OCI-M2 (cell line): Measurements from ENCODE around the gene RLBP1.
"Not testable (repeated sequence)": the region's sequence is repeated elsewhere in the genome, so short reads cannot be mapped to it uniquely, and the experiment has no call there.

Experiments
- DNase-seq: peaks from one replicate; lab custom pipeline; 2025; ENCODE audit not compliant: unreplicated experiment; lab: John Stamatoyannopoulos, UW

RLBP1 gene

DNA sequence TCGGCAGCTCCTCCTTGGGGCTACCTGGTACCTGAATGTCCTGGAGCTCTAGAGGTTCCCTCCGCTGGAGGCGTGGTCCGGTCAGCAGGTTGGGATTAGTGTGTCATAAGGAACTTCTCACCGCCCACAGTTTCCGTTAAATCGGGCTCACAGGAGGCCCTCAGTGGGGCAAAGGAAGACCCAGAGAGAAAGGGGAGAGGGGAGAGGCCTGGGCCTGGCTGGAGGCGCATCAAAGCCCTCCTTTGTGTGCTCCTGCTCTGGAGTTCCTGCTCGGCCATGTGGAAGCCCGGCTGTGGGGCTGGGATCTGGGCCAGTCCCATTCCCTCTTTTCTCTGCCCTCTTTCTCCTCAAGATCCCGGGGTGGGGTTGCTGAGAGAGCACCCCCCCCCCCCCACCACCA is at the start of gene RLBP1:
Gene RLBP1, minus strand, starts transcription at position 37 of the 400 bp plus-strand sequence. CDS start 2,604 bp downstream, outside the sequence.
- DNase-seq: no peak

DNA sequence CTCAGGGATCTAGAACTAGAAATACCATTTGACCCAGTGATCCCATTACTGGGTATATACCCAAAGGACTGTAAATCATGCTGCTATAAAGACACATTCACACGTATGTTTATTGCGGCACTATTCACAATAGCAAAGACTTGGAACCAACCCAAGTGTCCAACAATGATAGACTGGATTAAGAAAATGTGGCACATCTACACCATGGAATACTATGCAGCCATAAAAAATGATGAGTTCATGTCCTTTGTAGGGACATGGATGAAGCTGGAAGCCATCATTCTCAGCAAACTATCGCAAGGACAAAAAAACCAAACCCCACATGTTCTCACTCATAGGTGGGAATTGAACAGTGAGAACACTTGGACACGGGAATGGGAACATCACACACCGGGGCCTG is 28.8 kb upstream of the RLBP1 start:
- not testable (repeated sequence) for DNase-seq

DNA sequence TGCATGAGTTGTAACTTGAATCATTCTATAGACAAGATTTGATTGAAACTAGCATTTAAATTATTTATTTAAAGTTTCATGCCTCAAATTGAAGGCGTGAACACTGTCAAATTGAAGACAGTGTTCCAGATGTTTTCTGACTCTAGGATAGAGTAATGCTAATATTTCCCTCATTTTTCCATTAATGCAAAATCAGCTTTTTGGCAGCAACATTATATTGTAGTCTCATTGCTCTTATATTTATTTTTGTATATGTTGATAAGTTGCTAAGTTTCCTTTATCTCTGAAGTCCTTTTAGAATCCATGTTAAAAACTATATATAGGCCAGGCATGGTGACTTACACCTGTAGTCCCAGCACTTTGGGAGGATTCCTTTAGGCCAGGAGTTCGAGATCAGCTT is 27.2 kb upstream of the RLBP1 start:
- no peak for DNase-seq

DNA sequence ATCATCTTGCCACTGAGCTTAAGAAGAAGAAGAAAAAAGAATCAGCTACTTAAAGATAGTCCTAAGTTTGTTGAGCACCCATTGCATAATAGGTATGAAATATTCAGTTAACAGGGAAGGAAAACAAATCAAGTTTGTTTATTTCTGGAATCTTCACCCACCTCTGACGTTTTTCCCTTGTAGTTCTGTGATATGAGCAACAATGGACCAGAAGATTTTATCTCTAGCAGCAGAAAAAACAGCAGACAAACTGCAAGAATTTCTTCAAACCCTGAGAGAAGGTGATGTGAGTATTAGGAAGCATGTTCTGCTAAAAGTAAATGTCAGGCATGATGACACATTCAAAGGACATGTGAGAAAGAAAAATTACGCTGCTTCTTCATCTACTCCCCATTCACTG is 26.1 kb upstream of the RLBP1 start:
- DNase-seq: no peak

DNA sequence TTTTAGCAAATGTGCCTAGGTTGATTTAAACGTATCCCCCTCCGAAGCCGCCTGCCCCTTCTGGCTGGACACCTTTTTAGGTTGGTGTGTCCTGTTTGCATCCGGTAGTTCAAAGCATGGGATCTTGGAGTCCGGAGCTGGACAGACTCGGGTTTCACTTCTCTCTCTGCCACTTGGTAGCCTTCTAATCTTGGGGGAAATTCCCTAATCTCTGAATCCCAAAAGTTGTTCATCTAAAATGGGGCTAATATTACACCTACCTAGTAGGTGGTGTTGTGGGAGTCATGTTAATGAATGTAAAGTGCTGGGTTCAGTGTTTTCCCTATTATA is 23.2 kb upstream of the RLBP1 start:
- no peak for DNase-seq

DNA sequence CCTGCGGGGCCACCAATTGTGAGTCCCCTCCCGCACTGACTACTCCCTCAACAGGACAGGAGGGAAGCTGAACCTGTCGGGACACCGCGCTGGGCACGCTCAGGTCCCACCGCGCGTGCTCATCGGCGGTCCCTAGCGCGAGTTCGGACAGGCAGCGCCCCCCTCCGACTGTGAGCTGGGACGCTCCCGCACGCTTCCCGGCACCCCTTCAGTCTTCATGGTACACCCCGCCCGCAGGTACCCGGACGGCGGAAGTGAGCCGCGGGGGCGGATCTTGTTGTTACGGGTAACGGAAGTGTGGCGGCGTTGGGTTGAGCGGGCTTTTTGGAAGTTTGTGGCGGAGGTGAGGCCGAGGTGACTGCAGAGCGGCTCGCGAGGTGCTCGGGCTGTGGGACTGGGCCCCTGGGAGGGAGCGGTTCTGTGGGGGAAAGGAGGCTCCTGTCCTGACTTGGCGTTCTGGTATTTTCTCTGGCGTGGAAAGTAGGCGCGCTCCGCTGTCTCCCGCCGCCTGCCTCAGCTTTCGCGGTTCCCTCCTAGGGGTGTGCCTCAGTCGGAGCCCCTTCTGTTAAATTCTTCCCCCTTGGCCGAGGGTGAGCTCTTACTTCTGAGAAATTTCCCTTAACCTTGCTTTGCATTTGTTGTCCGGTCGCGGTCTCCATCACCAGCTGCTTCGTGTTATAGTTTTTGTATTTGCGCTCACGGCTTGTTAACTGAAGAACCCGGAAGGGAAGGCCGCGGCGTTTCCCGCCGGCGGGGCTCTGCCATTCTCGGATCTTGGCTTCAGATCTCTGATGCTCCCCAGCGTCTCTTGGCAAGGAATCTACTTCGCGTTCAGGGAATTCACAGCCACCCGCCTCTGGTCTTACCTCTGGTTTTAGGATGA is 22.6 kb upstream of the RLBP1 start, which contains the start of gene FANCI:
Gene FANCI, plus strand, starts transcription at position 289 of the 883 bp plus-strand sequence. CDS start 3,669 bp downstream, outside the sequence.
- DNase-seq: peak; percentile 67

DNA sequence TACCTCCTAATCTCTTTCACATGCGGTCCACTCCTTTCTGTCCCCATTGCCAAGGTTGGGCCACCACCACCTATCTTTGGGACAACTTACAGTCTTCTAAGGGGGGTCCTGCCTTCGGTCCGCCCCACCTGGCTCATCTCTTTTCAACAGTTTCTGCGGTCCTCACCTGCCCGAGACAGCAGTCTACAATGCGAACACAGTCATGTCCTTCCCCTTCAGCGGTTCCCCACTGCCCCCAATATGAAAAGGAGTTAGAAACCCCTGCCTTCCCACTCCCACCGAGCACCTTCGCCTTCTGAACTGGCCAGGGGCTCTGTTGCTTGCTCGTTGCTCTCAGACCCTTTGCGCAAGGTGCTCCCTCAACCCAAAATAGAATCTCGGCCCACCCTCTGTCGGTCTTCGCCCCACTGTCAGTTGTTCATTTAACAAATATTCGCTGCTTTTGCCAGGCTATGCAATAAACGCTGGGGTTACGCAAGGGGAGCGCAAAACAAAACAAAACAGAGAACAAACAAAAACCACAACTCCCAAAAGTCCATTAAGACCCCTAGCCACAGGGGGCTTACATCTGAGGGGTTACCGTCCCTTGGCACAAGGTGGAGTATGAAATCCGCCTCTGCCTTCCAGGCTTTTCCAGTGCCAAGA is 21.8 kb upstream of the RLBP1 start:
- DNase-seq: no peak

DNA sequence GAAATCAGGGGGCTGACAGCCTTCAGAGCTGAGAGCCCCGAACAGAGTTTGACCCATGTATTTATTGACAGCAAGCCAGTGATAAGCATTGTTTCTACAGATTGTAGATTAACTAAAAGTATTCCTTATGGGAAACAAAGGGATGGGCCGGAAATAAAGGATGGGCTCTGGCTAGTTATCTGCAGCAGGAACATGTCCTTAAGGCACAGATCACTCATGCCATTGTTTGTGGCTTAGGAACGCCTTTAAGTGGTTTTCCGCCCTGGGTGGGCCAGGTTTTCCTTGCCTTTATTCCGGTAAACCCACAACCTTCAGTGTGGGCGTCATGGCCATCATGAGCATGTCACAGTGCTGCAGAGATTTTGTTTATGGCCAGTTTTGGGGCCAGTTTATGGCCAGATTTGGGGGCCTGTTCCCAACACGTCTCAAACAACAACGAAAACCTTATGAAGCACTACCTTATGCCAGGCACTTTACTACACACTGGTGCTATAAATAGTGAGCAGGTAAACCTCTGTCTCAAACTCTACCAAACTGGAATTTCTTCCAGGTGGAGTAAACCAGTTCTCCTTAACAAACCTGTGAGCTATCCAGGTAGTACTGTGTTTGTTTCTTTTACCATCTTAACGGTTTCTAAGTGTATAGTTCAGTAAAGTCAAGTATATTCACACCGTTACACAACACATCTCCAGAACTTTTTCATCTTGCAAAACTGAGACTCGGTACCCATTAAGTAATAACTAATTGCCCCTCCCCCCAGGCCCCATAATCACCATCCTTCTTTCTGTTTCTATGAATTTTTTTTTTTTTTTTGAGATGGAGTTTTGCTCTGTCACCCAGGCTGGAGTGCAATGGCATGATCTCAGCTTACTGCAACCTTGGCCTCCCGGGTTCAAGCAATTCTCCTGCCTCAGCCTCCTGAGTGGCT is 18.8 kb upstream of the RLBP1 start:
- not testable (repeated sequence) for DNase-seq

DNA sequence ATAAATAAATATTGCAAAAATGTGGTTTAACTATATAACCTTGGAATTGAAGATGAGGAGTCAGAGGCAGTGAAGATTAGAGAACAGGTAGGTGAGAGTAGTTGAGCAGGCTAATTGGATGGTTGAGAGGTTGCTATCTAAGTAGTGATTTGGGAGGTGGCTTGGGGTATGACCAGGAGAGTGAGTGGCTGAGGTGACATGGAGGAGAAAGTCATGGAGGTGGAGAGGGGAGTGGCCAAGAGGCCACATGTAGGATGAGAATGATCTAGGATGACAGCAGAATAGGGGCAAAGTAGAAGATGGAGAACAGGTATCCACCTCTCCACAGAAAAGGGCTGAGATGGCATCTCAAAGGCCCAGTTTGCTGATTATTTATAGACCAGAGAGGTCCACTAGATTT is 10.5 kb upstream of the RLBP1 start:
- DNase-seq: no peak

DNA sequence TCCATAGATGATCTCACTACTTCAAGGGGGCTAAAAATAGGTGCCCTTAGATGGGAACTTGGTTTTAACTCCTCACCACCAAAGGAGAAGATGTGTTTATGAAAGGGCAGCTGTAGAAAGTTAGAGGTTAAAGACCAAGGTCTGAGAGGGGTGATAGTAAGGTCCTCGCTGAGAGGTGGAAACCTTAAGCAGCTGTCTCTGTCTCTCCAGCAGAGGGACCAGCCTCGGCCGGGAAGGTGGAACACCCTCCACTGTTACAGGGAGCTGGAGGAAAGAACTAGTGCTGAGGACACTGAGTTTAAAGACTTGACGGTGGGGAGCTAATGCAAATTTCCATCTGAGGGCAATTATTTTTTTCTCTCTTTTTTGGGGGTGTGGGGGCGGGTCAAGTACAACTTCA is 8.9 kb upstream of the RLBP1 start:
- no peak for DNase-seq

DNA sequence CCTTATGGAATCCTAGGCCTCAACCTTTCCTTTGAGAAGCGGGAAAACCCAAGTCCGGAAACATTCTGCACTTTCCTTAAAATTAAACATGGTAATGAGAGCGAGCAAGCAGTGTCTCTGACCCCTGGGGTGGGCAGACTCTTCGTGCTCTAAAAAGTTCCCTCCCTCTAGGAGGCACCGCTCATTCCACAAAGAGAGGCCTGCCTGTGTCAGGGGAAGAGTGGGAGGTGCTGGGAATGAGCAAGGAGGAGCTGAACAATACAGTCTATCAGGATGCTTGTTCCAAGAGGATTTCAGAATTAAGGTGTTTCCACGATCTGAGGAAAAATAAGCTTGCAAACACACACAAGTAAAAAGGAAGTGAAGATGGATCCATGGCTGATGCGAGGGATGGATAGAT is 6.0 kb upstream of the RLBP1 start:
- no peak for DNase-seq

DNA sequence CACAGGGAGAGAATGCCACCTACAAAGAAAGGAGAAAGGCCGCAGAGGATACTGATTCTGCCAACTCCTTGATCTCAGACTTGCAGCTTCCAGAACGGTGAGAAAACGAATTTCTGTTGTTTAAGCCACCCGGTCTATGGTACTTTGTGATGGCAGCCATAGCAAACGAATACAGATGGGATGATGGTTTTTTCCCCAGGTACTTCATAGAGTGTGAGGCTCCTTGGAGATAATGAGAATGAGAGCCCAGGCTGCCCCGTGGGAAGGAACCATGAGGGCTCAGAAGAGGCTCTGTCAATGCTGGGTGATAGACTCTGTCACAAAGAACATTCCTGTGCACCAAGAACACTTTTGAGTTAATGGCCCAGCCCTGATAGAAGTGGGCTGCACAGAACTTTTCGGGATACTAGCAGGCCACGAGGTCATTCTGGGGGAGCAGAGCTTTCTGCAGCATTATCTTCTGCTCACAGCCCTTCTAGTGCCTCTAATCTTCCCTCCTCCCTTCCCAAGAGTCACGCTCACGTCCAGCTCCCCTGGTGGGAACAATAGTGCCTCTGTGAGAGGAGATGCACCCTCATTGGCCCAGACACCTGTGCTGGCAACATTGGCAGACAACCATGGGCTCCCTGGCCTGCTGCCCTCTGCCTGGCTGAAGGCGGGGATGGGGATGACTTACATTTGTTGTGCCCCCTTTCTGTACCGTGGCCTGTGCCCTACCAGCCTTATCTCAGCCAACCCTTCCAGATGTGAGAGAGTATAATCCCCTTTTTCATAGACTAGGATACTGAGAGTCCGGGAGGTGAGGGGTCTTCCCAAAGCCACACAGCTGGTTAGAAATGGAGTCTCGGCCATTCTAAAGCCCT is 5.2 kb upstream of the RLBP1 start:
- DNase-seq: no peak

DNA sequence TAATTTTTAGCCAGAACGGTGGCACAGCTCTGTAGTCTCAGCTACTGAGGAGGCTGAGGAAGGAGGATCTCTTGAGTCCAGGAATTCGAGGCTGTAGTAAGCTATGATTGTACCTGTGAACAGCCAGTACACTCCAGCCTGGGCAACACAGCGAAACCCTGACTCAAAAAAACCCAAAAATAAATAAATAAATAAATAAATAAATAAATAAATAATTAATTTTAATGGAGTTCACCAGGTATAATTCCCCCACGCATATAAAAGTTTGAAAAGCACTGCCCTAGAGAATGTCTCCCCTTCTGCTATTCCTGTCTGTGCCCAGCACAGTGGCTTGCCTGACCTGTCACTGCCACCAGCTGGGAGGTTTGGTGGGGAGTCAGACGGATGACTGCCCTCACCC is 4.2 kb upstream of the RLBP1 start:
- DNase-seq: no peak

DNA sequence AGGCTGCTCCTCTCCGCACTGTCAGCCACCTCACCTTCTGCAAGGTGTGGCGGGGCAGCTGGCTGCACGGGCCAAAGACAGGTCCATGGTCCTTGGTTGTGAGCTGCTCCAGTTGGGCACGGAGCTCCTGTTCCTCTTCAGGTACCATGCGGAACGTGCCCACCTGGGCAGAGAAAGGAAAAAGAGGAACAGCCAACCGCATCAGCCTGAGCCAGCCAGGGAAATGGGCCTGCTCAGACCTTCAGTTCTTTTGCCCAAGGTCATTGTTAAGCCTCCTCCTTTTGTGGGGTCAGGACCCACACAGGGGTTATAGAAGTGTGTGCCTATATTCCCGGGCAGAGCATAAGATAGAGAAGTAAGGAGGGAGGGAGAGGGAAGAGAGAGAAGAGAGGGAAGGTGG is 2.8 kb downstream of the RLBP1 start:
- DNase-seq: no peak

DNA sequence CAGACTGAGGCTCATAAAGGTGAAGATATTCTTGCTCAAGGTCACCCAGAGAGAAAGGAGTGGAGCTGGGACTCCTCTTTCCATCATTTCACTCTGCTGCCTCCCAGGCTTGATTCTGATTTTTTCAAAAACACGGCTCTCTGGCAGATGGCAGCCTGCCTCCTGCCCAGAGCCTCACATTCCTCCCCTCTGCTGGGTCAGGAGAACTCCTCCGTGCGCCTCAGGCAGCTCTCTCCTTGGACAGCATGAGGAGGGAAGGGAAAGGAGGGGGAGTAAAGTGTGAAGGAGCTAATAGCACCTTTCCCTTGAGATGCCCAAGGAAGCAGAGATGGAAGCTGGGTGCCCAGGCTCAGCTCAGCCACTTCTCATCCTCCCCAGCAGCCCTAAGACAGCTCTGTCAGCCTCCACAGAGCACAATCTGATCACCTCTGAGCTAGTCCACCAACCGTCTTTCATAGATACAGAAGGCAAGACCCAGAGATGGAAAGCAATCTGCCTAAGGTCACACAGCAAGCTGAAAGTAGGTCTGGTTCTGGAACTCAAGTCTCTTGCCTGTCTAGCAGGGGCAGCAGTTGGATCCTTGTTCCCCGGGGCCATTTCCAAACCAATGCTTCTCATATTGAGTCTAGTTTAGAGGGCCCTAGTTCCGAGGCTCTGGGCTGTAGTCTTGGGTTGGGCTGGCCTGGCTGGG is 3.5 kb downstream of the RLBP1 start:
- no peak for DNase-seq

DNA sequence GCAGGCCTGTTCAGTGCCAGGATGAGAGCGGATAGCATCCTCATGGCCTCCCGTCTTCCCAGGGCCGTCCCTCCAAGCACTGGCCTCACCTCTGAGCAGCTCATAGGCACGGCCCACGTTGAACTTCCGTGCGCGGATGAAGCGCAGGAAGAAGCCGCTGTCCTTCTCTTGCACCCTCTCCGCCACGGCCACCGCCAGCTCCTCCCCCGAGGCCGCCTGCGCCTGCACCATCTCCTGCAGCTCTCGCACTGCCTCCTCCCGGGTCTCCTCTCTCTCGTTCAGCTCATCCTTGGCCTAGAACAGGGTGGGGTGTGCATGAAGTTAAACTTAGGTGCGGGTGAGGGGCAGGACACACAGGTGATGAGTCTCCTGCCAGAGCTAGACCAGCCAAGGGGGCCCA is 4.3 kb downstream of the RLBP1 start:
- no peak for DNase-seq

DNA sequence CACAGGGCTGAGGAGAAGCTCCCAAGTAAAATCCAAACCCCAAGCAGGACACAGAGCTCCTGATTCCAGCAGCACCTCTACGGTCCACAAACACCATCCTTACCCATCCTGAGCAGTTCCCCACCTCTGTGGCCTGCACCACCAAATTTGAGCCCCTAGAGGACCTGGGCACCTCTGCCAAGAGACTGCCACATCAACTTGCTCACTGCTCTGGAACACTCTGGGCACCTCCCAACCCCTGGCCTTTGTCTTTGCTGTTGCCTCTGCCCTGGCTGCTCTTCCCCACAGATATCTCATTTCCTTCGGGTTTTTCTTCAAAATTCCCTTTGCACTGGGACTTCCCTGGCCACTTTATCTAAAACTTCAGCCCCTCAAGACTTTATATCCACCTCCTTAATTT is 5.8 kb downstream of the RLBP1 start:
- no peak for DNase-seq

DNA sequence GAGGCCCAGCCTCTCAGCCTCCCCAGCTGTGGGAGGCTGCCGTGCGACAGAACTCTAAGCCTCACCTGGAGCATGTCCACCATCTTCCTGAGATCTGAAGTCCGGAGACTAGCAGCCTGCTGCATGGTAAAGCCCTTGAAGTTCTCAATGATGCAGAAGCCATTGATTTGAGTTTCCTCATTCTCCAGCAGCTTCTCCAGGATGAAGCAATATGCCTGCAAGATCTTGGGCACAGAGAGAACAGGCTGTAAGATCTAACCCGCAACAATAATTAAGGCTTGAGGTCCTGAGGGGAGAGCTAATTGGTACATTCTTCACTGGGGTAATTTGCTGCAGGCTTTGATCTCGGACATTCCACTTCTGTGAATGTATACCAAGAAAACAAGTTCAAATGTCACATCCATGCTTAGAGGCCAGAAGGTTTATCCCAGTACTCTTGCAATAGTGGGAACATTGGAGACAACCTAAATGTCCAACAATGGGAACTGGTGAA is 9.7 kb downstream of the RLBP1 start:
- no peak for DNase-seq

DNA sequence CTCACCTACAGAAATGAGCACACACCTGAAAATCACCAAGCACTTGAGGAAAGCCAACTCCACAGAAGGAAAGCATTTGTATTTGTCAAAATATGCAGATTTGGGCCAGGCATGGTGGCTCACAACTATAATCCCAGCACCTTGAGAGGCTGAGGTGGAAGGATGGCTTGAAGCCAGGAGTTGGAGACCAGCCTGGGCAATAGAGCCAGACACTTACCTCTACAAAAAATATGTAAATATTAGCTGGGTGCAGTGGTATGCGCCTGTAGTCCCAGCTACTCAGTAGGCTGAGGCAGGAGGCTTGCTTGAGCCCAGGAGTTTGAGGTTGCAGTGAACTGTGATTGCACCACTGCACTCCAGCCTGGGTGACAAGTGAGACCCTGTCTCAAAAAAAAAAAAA is 12.3 kb downstream of the RLBP1 start:
- no peak for DNase-seq

DNA sequence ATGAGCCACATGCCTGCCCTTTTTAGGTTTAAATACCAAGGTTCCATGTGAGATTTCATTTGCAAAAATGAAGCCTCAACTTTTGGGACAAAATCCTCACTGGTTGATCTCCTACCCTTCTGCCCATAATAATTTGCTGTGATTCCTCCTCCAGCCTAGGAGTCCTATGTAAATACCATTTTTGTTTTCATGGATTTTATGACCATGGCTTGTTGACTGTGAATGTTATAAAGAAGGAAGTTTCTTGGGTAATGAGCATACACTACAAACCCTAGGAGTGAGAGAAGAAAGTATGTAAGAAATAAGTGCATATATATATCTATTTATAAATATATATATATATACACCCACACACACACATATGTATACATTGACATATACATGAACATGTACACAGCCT is 13.1 kb downstream of the RLBP1 start:
- no peak for DNase-seq
